Bronchial epithelial cell (primary cell): ENCODE data around the gene SGMS1. TPM values are rescaled to one million over a fixed set of nuclear protein-coding genes. Genes with fewer than 3 reads are reported as not detected.
A peak's percentile ranks its signal among the peaks of the same experiment; 100 is the strongest.
"Not testable (repeated sequence)": the region's sequence is repeated elsewhere in the genome, so short reads cannot be mapped to it uniquely, and the experiment has no call there.

Experiments
- DNase-seq: peaks from one replicate; pipeline ENCODE4 v3.0.0-alpha.2; 2010; ENCODE audit warnings: low read depth
- FAIRE-seq: peaks from 2 replicates; lab custom pipeline; 2011; peaks lifted over from hg19 to GRCh38; lab: Jason Lieb, UNC
- H3K27me3 ChIP-seq: 2 replicates; pipeline ENCODE4 v1.5.1; 2011; ENCODE audit warnings: low read length; ENCODE audit not compliant: control insufficient read depth, insufficient read depth
- H3K36me3 ChIP-seq: 2 replicates; pipeline ENCODE4 v1.5.1; 2011; ENCODE audit warnings: low read length; ENCODE audit not compliant: control insufficient read depth, insufficient read depth
- H3K4me3 ChIP-seq: 2 replicates; pipeline ENCODE4 v1.5.1; 2011; ENCODE audit warnings: mild to moderate bottlenecking, low read depth, low read length, control low read depth
- total RNA-seq: library from RNA; depleted of rRNA; stranded (reverse); fragments of >200 nt; gene quantifications from 2 replicates; pipeline ENCODE4 v1.2.1, GENCODE V29; 2014
- TF ChIP-seq, protein P1 (sequence below): IDR thresholded peaks from 2 replicates; pipeline ENCODE4 v1.5.1; 2011; ENCODE audit warnings: mild to moderate bottlenecking, moderate library complexity, low read length, control low read depth, inconsistent platforms; ENCODE audit not compliant: insufficient read depth, severe bottlenecking

Gene SGMS1
- total RNA-seq, 1 donor from 2014 or later: 21.3 TPM

DNA sequence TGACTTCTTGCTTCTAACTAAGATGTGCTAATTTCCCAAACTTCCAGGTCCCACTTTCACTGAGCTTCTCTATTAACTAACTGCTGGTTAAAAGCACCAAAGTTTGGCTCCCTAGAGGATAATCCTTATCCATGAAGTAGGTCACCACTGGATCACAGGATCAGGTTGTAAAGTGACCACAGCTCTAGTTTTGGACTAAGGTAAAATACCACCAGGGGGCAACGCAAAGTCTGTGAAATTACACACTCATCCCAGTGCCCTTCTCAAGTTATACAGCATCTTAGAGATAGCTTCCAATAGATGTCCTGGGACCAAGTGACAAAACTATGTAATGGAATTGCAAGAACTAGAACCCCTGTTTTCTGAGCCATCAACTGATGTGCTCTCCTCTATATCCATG lies 256.0 kb downstream of the SGMS1 start:
- no peaks in the 10 kb centered on the region for H3K27me3 ChIP-seq
- TF ChIP-seq, protein P1, sequence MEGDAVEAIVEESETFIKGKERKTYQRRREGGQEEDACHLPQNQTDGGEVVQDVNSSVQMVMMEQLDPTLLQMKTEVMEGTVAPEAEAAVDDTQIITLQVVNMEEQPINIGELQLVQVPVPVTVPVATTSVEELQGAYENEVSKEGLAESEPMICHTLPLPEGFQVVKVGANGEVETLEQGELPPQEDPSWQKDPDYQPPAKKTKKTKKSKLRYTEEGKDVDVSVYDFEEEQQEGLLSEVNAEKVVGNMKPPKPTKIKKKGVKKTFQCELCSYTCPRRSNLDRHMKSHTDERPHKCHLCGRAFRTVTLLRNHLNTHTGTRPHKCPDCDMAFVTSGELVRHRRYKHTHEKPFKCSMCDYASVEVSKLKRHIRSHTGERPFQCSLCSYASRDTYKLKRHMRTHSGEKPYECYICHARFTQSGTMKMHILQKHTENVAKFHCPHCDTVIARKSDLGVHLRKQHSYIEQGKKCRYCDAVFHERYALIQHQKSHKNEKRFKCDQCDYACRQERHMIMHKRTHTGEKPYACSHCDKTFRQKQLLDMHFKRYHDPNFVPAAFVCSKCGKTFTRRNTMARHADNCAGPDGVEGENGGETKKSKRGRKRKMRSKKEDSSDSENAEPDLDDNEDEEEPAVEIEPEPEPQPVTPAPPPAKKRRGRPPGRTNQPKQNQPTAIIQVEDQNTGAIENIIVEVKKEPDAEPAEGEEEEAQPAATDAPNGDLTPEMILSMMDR: peak; percentile 27
- DNase-seq: peak; percentile 26
- H3K4me3 ChIP-seq: no peak overlapping the region
- no peaks in the 10 kb centered on the region for H3K36me3 ChIP-seq
- no peak for FAIRE-seq

DNA sequence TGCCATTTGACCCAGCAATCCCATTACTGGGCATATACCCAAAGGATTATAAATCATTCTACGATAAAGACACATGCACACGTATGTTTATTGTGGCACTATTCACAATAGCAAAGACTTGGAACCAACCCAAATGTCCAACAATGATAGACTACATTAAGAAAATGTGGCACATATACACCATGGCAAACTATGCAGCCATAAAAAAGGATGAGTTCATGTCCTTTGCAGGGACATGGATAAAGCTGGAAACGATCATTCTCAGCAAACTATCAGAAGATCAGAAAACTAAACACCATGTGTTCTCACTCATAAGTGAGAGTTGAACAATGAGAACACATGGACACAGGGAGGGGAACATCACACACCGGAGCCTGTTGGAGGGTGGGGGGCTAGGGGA lies 257.3 kb downstream of the SGMS1 start:
- not testable (repeated sequence) for DNase-seq

DNA sequence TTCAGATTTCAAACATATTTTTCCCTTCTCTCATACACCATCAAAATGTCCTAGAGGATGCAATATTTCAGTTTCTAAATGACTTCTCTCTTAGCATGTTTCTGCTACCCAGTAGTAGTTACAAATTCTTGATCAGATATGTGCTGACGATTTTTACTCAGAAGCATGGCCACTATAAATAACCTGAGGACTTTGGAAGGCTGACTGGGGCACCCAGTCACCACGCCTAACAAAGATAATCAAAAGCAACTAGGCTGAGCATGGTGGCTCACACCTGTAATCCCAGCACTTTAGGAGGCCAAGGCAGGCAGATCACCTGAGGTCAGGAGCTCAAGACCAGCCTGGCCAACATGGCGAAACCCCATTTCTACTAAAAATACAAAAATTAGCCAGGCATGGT lies 259.0 kb downstream of the SGMS1 start:
- not testable (repeated sequence) for FAIRE-seq, H3K27me3 ChIP-seq, DNase-seq, H3K36me3 ChIP-seq, H3K4me3 ChIP-seq

More for the DNA sequence above, 257.3 kb downstream of the SGMS1 start:
- not testable (repeated sequence) for H3K36me3 ChIP-seq, FAIRE-seq, H3K4me3 ChIP-seq, H3K27me3 ChIP-seq

DNA sequence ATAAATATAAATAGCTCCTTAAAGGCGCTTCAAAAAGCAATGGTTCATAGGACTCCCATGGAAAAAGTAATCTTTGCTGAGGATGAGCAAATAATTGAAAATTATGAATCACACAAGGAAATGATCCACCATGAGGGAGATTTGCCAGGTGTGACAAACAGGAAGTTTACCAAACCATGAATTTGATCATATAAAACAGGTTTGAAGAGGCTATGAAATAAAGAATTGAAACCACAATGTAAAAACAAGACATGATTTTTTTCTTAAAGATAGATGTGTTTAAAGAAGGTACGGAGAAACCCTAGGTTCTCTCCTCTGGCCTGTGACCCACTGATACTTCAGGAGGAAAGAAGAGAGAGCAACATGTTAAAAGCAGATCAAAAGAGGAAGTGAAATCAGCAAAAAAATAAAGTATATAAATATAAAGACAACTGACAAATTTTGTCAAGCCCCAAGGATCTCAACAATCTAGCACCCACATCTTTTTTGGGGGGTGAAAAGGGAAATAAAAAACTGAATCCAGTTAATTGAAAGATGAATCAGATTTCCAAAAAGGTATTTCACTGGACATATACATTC lies 261.1 kb downstream of the SGMS1 start:
- DNase-seq (peak; percentile 96), FAIRE-seq (no peak)
- Histone ChIP-seq H3K27me3 (no peaks in the 10 kb centered on the region), H3K36me3 (no peaks in the 10 kb centered on the region), H3K4me3 (no peak overlapping the region)
- TF ChIP-seq, protein P1: no peak

DNA sequence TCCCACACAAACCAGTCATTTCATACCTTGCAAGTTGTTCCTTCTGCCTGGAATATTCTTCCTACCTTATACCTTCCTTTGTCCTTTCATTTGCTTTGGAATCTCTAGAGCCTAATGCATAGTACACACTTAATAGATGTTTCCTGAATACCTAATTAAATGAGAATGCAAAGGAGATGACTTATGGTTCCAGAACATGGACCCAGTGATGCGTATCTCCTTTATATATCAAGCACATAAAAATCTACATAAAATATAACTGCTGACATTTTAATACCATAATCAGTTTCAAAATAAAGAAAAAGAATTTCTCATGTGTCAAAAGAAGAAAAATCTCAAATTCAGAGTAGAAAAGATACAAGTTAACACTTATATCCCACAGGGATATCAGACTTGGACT lies 261.8 kb downstream of the SGMS1 start:
- DNase-seq (no peak), FAIRE-seq (no peak)
- no peaks in the 10 kb centered on the region for H3K36me3 ChIP-seq
- H3K27me3 ChIP-seq: no peaks in the 10 kb centered on the region
- TF ChIP-seq, protein P1: no peak
- no peak overlapping the region for H3K4me3 ChIP-seq

DNA sequence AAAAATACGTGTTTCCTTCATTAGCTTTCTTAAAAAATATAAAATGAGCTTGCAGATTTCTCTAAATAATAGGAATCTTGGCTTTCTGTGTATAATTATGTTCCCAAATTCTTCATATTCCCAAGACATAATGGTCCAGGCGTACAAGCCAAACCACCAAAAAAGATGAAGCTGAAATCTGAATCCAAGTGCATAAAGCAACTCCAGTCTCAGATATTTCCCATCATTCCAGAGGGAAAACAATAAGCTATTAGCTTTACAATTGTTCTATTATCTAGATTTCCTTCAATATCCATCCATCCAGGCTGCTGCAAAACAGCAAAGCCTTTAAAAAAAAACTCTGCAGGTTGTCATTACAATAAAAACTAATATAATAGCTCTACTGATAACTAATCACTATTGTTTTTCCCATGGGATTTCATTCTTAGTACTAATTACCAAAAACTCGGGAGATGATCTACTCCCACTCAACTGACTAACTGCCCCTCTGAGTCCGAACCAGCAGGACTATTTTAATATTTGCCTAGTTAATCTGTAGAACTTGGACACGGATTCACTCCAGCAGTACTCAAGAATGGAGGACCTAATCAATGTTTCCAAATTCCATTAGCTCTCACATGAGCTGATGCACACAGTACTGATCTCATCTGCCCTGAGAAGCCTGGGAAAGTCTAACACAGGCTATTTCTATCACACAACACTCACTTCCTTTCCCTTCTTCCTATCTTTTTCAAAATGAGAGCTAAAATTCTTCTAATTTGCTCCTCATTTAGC lies 263.5 kb downstream of the SGMS1 start:
- FAIRE-seq: no peak
- TF ChIP-seq, protein P1: no peak
- no peaks in the 10 kb centered on the region for H3K36me3 ChIP-seq

More for the DNA sequence above, 263.5 kb downstream of the SGMS1 start:
- Histone ChIP-seq H3K4me3 (no peak overlapping the region), H3K27me3 (no peaks in the 10 kb centered on the region)
- no peak for DNase-seq
